H9 (cell line): ENCODE measurements around the gene BTN2A1. TPM values are rescaled to one million over a fixed set of nuclear protein-coding genes. Genes with fewer than 3 reads are reported as not detected.

Experiments
- DNase-seq: peaks from one replicate; pipeline ENCODE4 v3.0.0-alpha.2; 2017
- H2AFZ ChIP-seq: one replicate; pipeline ENCODE4 v1.6.1; 2013; ENCODE audit warnings: mild to moderate bottlenecking, low read length, control low read depth, moderate library complexity
- H2AK5ac ChIP-seq: 2 replicates; pipeline ENCODE4 v1.6.1; 2013; ENCODE audit warnings: low read length, control low read depth, mixed read lengths; ENCODE audit not compliant: insufficient read length
- H2BK120ac ChIP-seq: one replicate; pipeline ENCODE4 v1.6.1; 2013; ENCODE audit warnings: low read depth, mild to moderate bottlenecking, low read length, control low read depth, inconsistent platforms; ENCODE audit not compliant: poor library complexity, severe bottlenecking
- H2BK12ac ChIP-seq: 2 replicates; pipeline ENCODE4 v1.6.1; 2013; ENCODE audit warnings: low read length, control low read depth, mixed read lengths, low read depth; ENCODE audit not compliant: insufficient read length
- H2BK15ac ChIP-seq: 2 replicates; pipeline ENCODE4 v1.6.1; 2013; ENCODE audit warnings: low read depth, low read length, control low read depth
- H2BK20ac ChIP-seq: one replicate; pipeline ENCODE4 v1.6.1; 2013; ENCODE audit warnings: low read depth, mild to moderate bottlenecking, low read length, control low read depth, inconsistent platforms; ENCODE audit not compliant: poor library complexity, severe bottlenecking
- H2BK5ac ChIP-seq: 2 replicates; pipeline ENCODE4 v1.6.1; 2013; ENCODE audit warnings: low read length, control low read depth, mixed read lengths; ENCODE audit not compliant: insufficient read length
- H3K14ac ChIP-seq: 2 replicates; pipeline ENCODE4 v1.6.1; 2013; ENCODE audit warnings: low read length, control low read depth; ENCODE audit not compliant: insufficient read depth
- H3K18ac ChIP-seq: 2 replicates; pipeline ENCODE4 v1.6.1; 2013; ENCODE audit warnings: low read depth, mild to moderate bottlenecking, mixed read lengths, low read length, control low read depth; ENCODE audit not compliant: insufficient read length
- H3K23ac ChIP-seq: 2 replicates; pipeline ENCODE4 v1.6.1; 2013; ENCODE audit warnings: low read length, control low read depth, mixed read lengths, low read depth; ENCODE audit not compliant: insufficient read length
- H3K23me2 ChIP-seq: 2 replicates; pipeline ENCODE4 v1.6.1; 2013; ENCODE audit warnings: low read depth, mild to moderate bottlenecking, mixed read lengths, low read length, control low read depth; ENCODE audit not compliant: insufficient read length, poor library complexity, severe bottlenecking
- H3K27ac ChIP-seq: 2 replicates; pipeline ENCODE4 v1.5.1; 2013; ENCODE audit warnings: low read length, control low read depth, mixed read lengths, low read depth; ENCODE audit not compliant: insufficient read length
- H3K27me3 ChIP-seq: 2 replicates; pipeline ENCODE4 v1.6.1; 2013; ENCODE audit warnings: low read length, control low read depth, inconsistent platforms; ENCODE audit not compliant: insufficient read depth
- H3K4ac ChIP-seq: 2 replicates; pipeline ENCODE4 v1.6.1; 2013; ENCODE audit warnings: low read depth, mild to moderate bottlenecking, control low read depth, inconsistent platforms, low read length, moderate library complexity
- H3K4me1 ChIP-seq: 2 replicates; pipeline ENCODE4 v1.6.1; 2013; ENCODE audit warnings: low read length, control low read depth, inconsistent platforms; ENCODE audit not compliant: insufficient read depth
- H3K4me2 ChIP-seq: 2 replicates; pipeline ENCODE4 v1.6.1; 2013; ENCODE audit warnings: low read length, control low read depth, mixed read lengths; ENCODE audit not compliant: insufficient read length, insufficient read depth
- H3K56ac ChIP-seq: 2 replicates; pipeline ENCODE4 v1.6.1; 2013; ENCODE audit warnings: low read depth, mild to moderate bottlenecking, mixed read lengths, low read length, control low read depth; ENCODE audit not compliant: insufficient read length
- H3K79me1 ChIP-seq: 2 replicates; pipeline ENCODE4 v1.6.1; 2013; ENCODE audit warnings: low read depth, mild to moderate bottlenecking, moderate library complexity, low read length, control low read depth, inconsistent platforms; ENCODE audit not compliant: insufficient read depth, poor library complexity, severe bottlenecking
- H3K79me2 ChIP-seq: 2 replicates; pipeline ENCODE4 v1.6.1; 2013; ENCODE audit warnings: low read length, control low read depth, inconsistent platforms; ENCODE audit not compliant: insufficient read depth
- H3K9ac ChIP-seq: 2 replicates; pipeline ENCODE4 v1.6.1; 2013; ENCODE audit warnings: low read length, control low read depth, mixed read lengths; ENCODE audit not compliant: insufficient read length; ENCODE audit errors: extremely low read depth
- H3K9me3 ChIP-seq: one replicate; pipeline ENCODE4 v1.6.1; 2013; ENCODE audit warnings: low read depth, low read length, inconsistent platforms; ENCODE audit not compliant: control insufficient read depth
- H3T11ph ChIP-seq: one replicate; pipeline ENCODE4 v1.6.1; 2013; ENCODE audit warnings: mild to moderate bottlenecking, low read length, control low read depth, inconsistent platforms
- H4K20me1 ChIP-seq: one replicate; pipeline ENCODE4 v1.6.1; 2013; ENCODE audit not compliant: control insufficient read depth, insufficient read length, insufficient read depth
- H4K5ac ChIP-seq: 2 replicates; pipeline ENCODE4 v1.6.1; 2013; ENCODE audit warnings: low read depth, mild to moderate bottlenecking, mixed read lengths, low read length, control low read depth; ENCODE audit not compliant: insufficient read length
- H4K8ac ChIP-seq: replicated peaks from 2 replicates; pipeline ENCODE4 v1.6.1; 2013; ENCODE audit warnings: low read length, control low read depth, mixed read lengths, low read depth; ENCODE audit not compliant: insufficient read length
- H4K91ac ChIP-seq: 2 replicates; pipeline ENCODE4 v1.6.1; 2013; ENCODE audit warnings: low read depth, mild to moderate bottlenecking, moderate library complexity, mixed read lengths, low read length, control low read depth; ENCODE audit not compliant: insufficient read length
- H3K27ac Mint-ChIP-seq, 3 experiments: 2 replicates in 2 of 3; 3 replicates in 1 of 3; pipeline ENCODE4 v1.8.0; 2020 to 2021; ENCODE audit warnings: mixed read lengths in 3 of 3, mild to moderate bottlenecking in 1 of 3, moderate library complexity in 1 of 3
- H3K27me3 Mint-ChIP-seq: 2 replicates; pipeline ENCODE4 v1.8.0; 2021; ENCODE audit warnings: low read depth, mild to moderate bottlenecking, moderate library complexity, mixed read lengths
- H3K36me3 Mint-ChIP-seq, 3 experiments: 2 replicates in 2 of 3; 3 replicates in 1 of 3; pipeline ENCODE4 v1.8.0; 2020 to 2021; ENCODE audit warnings: low read depth in 3 of 3, mixed read lengths in 3 of 3; ENCODE audit not compliant: insufficient read depth in 1 of 3
- H3K4me1 Mint-ChIP-seq, 2 experiments: 2 replicates each; pipeline ENCODE4 v1.8.0; 2020; ENCODE audit warnings: mixed read lengths in 2 of 2
- H3K4me3 Mint-ChIP-seq, 2 experiments: 2 replicates in 1 of 2; 3 replicates in 1 of 2; pipeline ENCODE4 v1.8.0; 2020 to 2021; ENCODE audit warnings: mild to moderate bottlenecking in 2 of 2, mixed read lengths in 2 of 2, moderate library complexity in 1 of 2
- H3K9me3 Mint-ChIP-seq, 2 experiments: 2 replicates in 1 of 2; 3 replicates in 1 of 2; pipeline ENCODE4 v1.8.0; 2020; ENCODE audit warnings: mild to moderate bottlenecking in 2 of 2, mixed read lengths in 2 of 2, moderate library complexity in 1 of 2
- CTCF ChIP-seq: fragments of 200-600 bp; sonication (generic); conservative IDR thresholded peaks from 3 replicates; pipeline ENCODE4 v1.8.0; 2021; ENCODE audit warnings: antibody characterized with exemption, mild to moderate bottlenecking
- WGBS: extraction: QIAGEN DNeasy Blood & Tissue Kit; methylation state at CpG from one replicate; pipeline ENCODE4 v1.1.7; 2013; ENCODE audit warnings: missing lambda C conversion rate, low lambda C conversion rate, mixed read lengths; ENCODE audit not compliant: insufficient read length; ENCODE audit errors: extremely low coverage; 5-methylcytosine and 5-hydroxymethylcytosine counted together
- total RNA-seq: library from RNA; stranded (reverse); gene quantifications from 2 replicates; pipeline ENCODE4 v1.2.1, GENCODE V29; 2021

Gene BTN2A1
- total RNA-seq, 1 experiment from 2014 or later = 18.4 TPM

- Histone ChIP-seq H3K4me2 (no peak overlapping the region), H2BK15ac (no peak overlapping the region), H3K4ac (no peak overlapping the region), H3K79me1 (no peaks in the 10 kb centered on the region), H3K4me1 (no peaks in the 10 kb centered on the region), H3K23me2 (no peaks in the 10 kb centered on the region), H2BK20ac (no peak overlapping the region), H4K5ac (no peak overlapping the region), H4K8ac (no peak overlapping the region), H2BK120ac (no peak overlapping the region), H2BK5ac (no peak overlapping the region), H3K9ac (no peak overlapping the region), H3K18ac (no peak overlapping the region), H3T11ph (no peak overlapping the region), H2AFZ (no peak overlapping the region), H3K9me3 (no peaks in the 10 kb centered on the region), H2BK12ac (no peak overlapping the region), H3K23ac (no peak overlapping the region), H4K91ac (no peak overlapping the region), H2AK5ac (no peak overlapping the region), H3K27me3 (no peaks in the 10 kb centered on the region), H3K56ac (no peak overlapping the region), H4K20me1 (no peaks in the 10 kb centered on the region), H3K14ac (no peak overlapping the region), H3K79me2 (no peaks in the 10 kb centered on the region), H3K27ac (no peak overlapping the region)
- H3K36me3 Mint-ChIP-seq = peaks cover 10 to 25% (median 24%) of the 10 kb centered on the region in 3 experiments
- DNase-seq = no peak
- TF ChIP-seq CTCF = no peak
- H3K27me3 Mint-ChIP-seq = no peaks in the 10 kb centered on the region; the same call in 1 of the 2 replicates
- no peak overlapping the region for H3K27ac Mint-ChIP-seq
- no peak overlapping the region for H3K4me3 Mint-ChIP-seq
- no CpG with 5 or more reads among the region's 1 CpG for WGBS
- H3K4me1 Mint-ChIP-seq = no peaks in the 10 kb centered on the region
- H3K9me3 Mint-ChIP-seq = peaks cover 14 to 16% of the 10 kb centered on the region in 2 experiments
Observed at GRCh38 chr6:26437550-26437949, 20.2 kb upstream of the BTN2A1 start.
